Lower leg skin (tissue), 3 donors: ENCODE results near the gene APOBEC3B.

ENCODE experiments used
- CTCF ChIP-seq, 3 donors: fragments of 450-650 bp; IDR thresholded peaks; one replicate each; pipeline ENCODE4 v1.5.1; 2016; ENCODE audit warnings: antibody characterized with exemption in 3 of 3, mild to moderate bottlenecking in 3 of 3, moderate library complexity in 2 of 3
- POLR2A ChIP-seq, 2 donors: fragments of 450-650 bp; IDR thresholded peaks; one replicate each; pipeline ENCODE4 v1.6.1; 2016 to 2017; ENCODE audit warnings: antibody characterized with exemption in 2 of 2, mild to moderate bottlenecking in 1 of 2, moderate library complexity in 1 of 2

- TF ChIP-seq CTCF (IDR thresholded peaks at IDR 0.05): no peak
- TF ChIP-seq POLR2A (IDR thresholded peaks at IDR 0.05): no peak
Measured at GRCh38 chr22:39017596-39018365, 35.6 kb downstream of the APOBEC3B start.
